Measurements from ENCODE around the gene NUP133.

- no peak for TF ChIP-seq CTCF (IDR thresholded peaks at IDR 0.05; ENCODE audit: low read depth, low read length, missing input control)
- no peak for TF ChIP-seq YY1 (IDR thresholded peaks at IDR 0.05)
- TF ChIP-seq REST (IDR thresholded peaks at IDR 0.05) = no peak
- no peak for TF ChIP-seq TAF1 (conservative IDR thresholded peaks at IDR 0.05)
- no peak for TF ChIP-seq RXRA (IDR thresholded peaks at IDR 0.05)
These were observed 80.6 kb downstream of the NUP133 start for GRCh38 chr1:229427572-229427971.

Data from liver (tissue), 3 donors.